ENCODE data around the gene PSAT1. TPM values are rescaled to one million over a fixed set of nuclear protein-coding genes. Genes with fewer than 3 reads are reported as not detected.

The PSAT1 gene
- total and polyA plus RNA-seq, 2 of the 13 experiments (the other 11 are each of a cell fraction or from before 2014, with no cell fraction given) = 135 to 229 TPM

DNA sequence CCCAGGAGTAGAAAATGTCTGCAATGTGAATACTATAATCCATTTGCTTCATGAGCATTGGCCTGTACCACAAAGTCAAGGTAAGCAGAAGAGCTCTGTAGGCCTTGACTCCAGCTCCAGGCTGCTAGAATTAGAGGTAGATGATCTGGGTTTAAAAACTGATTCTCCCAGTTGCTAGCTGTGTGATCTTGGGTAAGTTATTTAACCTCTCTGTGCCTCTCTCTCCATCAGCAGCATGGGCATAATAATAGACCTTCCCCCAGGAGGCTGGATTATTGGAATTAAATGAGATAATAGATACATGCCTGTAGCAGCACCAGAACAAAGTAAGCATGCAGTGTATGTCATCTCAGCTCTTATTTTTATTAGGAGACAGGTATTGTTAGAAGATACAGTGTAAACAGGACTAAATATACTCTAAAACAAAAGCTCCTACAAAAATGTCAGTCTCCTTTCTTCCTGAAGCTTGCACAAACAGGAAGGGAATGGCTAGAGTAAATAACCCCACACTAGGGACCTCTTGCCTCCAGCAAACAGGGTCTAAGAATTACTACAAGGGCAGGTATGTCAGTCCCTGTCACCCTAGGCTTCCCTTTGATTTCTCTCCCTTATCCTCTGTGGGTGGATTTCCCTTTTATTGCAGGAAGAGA, 57.5 kb downstream of the PSAT1 start (continued):
- TF ChIP-seq, protein P1, sequence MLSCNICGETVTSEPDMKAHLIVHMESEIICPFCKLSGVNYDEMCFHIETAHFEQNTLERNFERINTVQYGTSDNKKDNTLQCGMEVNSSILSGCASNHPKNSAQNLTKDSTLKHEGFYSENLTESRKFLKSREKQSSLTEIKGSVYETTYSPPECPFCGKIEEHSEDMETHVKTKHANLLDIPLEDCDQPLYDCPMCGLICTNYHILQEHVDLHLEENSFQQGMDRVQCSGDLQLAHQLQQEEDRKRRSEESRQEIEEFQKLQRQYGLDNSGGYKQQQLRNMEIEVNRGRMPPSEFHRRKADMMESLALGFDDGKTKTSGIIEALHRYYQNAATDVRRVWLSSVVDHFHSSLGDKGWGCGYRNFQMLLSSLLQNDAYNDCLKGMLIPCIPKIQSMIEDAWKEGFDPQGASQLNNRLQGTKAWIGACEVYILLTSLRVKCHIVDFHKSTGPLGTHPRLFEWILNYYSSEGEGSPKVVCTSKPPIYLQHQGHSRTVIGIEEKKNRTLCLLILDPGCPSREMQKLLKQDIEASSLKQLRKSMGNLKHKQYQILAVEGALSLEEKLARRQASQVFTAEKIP (CRISPR knock-in tag; IDR thresholded peaks at IDR 0.05; ENCODE audit: borderline replicate concordance) = no peak
- TF ChIP-seq ZFAT (CRISPR knock-in tag; conservative IDR thresholded peaks at IDR 0.05) = no peak
- TF ChIP-seq, protein P2, sequence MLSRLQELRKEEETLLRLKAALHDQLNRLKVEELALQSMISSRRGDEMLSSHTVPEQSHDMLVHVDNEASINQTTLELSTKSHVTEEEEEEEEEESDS (CRISPR knock-in tag; IDR thresholded peaks at IDR 0.05; ENCODE audit: borderline replicate concordance) = no peak
- TF ChIP-seq KLF13 (CRISPR knock-in tag; IDR thresholded peaks at IDR 0.05) = no peak
- TF ChIP-seq, protein P3, sequence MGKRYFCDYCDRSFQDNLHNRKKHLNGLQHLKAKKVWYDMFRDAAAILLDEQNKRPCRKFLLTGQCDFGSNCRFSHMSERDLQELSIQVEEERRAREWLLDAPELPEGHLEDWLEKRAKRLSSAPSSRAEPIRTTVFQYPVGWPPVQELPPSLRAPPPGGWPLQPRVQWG (CRISPR knock-in tag; IDR thresholded peaks at IDR 0.05; ENCODE audit: borderline replicate concordance, low read depth) = no peak
- no peak for TF ChIP-seq ZEB1 (IDR thresholded peaks at IDR 0.05; ENCODE audit: insufficient replicate concordance, low read depth)
- no peak for TF ChIP-seq ZNF792 (CRISPR knock-in tag; IDR thresholded peaks at IDR 0.05)
- TF ChIP-seq SP2 (CRISPR knock-in tag; IDR thresholded peaks at IDR 0.05) = no peak
- no peak for TF ChIP-seq ZNF251 (CRISPR knock-in tag; IDR thresholded peaks at IDR 0.05)
- TF ChIP-seq ZNF337 (CRISPR knock-in tag; IDR thresholded peaks at IDR 0.05; ENCODE audit: borderline replicate concordance, low read depth) = no peak
- TF ChIP-seq TAF1 (CRISPR knock-in tag; IDR thresholded peaks at IDR 0.05) = no peak
- TF ChIP-seq, protein P4, sequence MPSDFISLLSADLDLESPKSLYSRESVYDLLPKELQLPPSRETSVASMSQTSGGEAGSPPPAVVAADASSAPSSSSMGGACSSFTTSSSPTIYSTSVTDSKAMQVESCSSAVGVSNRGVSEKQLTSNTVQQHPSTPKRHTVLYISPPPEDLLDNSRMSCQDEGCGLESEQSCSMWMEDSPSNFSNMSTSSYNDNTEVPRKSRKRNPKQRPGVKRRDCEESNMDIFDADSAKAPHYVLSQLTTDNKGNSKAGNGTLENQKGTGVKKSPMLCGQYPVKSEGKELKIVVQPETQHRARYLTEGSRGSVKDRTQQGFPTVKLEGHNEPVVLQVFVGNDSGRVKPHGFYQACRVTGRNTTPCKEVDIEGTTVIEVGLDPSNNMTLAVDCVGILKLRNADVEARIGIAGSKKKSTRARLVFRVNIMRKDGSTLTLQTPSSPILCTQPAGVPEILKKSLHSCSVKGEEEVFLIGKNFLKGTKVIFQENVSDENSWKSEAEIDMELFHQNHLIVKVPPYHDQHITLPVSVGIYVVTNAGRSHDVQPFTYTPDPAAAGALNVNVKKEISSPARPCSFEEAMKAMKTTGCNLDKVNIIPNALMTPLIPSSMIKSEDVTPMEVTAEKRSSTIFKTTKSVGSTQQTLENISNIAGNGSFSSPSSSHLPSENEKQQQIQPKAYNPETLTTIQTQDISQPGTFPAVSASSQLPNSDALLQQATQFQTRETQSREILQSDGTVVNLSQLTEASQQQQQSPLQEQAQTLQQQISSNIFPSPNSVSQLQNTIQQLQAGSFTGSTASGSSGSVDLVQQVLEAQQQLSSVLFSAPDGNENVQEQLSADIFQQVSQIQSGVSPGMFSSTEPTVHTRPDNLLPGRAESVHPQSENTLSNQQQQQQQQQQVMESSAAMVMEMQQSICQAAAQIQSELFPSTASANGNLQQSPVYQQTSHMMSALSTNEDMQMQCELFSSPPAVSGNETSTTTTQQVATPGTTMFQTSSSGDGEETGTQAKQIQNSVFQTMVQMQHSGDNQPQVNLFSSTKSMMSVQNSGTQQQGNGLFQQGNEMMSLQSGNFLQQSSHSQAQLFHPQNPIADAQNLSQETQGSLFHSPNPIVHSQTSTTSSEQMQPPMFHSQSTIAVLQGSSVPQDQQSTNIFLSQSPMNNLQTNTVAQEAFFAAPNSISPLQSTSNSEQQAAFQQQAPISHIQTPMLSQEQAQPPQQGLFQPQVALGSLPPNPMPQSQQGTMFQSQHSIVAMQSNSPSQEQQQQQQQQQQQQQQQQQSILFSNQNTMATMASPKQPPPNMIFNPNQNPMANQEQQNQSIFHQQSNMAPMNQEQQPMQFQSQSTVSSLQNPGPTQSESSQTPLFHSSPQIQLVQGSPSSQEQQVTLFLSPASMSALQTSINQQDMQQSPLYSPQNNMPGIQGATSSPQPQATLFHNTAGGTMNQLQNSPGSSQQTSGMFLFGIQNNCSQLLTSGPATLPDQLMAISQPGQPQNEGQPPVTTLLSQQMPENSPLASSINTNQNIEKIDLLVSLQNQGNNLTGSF (CRISPR knock-in tag; IDR thresholded peaks at IDR 0.05) = no peak
- no peak for TF ChIP-seq ATRX (CRISPR knock-in tag; IDR thresholded peaks at IDR 0.05; ENCODE audit: borderline replicate concordance)
- 0 out of 2 replicates have a peak, but pooled peaks have one; percentile 23 for TF ChIP-seq MIXL1 (CRISPR knock-in tag; IDR thresholded peaks at IDR 0.05)
- no peak for TF ChIP-seq FOXA1 (IDR thresholded peaks at IDR 0.05)
- TF ChIP-seq FOXA1 (CRISPR knock-in tag; IDR thresholded peaks at IDR 0.05) = peak; percentile 88
- TF ChIP-seq PCBP1 (IDR thresholded peaks at IDR 0.05; ENCODE audit: borderline replicate concordance, low read depth, low read length) = no peak
- no peak for TF ChIP-seq RFX3 (CRISPR knock-in tag; IDR thresholded peaks at IDR 0.05)
- TF ChIP-seq ZNF781 (CRISPR knock-in tag; IDR thresholded peaks at IDR 0.05; ENCODE audit: borderline replicate concordance, not compliant biosample characterization) = no peak
- TF ChIP-seq RBM22 (optimal IDR thresholded peaks at IDR 0.05; ENCODE audit: low read length) = no peak
- TF ChIP-seq GATA4 (IDR thresholded peaks at IDR 0.05; ENCODE audit: borderline replicate concordance, low read depth) = no peak
- no peak for TF ChIP-seq ZBTB38 (CRISPR knock-in tag; IDR thresholded peaks at IDR 0.05)
- TF ChIP-seq, protein P5, sequence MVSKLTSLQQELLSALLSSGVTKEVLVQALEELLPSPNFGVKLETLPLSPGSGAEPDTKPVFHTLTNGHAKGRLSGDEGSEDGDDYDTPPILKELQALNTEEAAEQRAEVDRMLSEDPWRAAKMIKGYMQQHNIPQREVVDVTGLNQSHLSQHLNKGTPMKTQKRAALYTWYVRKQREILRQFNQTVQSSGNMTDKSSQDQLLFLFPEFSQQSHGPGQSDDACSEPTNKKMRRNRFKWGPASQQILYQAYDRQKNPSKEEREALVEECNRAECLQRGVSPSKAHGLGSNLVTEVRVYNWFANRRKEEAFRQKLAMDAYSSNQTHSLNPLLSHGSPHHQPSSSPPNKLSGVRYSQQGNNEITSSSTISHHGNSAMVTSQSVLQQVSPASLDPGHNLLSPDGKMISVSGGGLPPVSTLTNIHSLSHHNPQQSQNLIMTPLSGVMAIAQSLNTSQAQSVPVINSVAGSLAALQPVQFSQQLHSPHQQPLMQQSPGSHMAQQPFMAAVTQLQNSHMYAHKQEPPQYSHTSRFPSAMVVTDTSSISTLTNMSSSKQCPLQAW (CRISPR knock-in tag; IDR thresholded peaks at IDR 0.05) = no peak

All from HepG2 (cell line).